GM21367 (cell line): ENCODE measurements around the gene CCDC83.
"Not testable (repeated sequence)": the region's sequence is repeated elsewhere in the genome, so short reads cannot be mapped to it uniquely, and the experiment has no call there.

ENCODE experiments used
- ATAC-seq: cut with Tn5 transposase; IDR thresholded peaks from one replicate; pipeline ENCODE4 v1.9.1; 2021; ENCODE audit not compliant: unreplicated experiment

Gene CCDC83

DNA sequence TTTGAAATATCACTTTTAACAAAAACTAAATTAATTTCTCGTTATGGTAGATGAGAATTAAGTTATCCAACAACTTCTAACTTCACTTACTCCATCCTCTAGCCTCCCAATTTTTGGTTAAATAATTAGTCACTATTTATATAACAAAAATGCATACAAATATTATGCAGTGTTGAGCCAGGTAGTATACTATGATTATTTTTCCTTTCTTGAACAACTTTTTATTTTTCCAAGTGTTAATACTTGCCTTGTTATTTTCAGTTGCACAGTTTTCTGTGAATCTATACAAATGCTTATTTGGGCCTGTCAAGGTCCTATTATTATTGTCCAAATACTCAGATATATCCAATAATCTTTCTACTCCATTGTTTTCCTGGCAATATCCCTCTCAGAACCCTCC lies 19.9 kb upstream of the CCDC83 start:
- no peak for ATAC-seq

DNA sequence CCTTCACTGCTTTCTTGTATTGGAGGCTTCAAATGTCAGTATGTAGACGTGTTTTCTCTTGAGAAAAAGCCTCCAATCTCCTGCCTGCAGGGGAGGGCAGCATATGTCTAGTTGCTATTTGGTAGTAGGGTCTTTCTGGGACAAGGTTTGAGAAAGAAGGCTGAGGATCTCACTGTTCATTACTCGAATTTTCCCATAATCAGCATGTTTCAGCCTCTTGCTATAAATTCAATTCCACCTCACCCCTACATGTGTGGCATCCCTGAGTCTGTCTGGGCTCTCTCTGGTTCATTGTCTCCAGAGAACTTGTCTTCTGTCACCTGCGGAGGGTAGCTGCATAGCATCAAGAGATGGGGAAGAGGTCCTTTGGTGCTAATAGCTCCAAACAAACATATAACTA lies 19.5 kb upstream of the CCDC83 start:
- ATAC-seq: no peak

DNA sequence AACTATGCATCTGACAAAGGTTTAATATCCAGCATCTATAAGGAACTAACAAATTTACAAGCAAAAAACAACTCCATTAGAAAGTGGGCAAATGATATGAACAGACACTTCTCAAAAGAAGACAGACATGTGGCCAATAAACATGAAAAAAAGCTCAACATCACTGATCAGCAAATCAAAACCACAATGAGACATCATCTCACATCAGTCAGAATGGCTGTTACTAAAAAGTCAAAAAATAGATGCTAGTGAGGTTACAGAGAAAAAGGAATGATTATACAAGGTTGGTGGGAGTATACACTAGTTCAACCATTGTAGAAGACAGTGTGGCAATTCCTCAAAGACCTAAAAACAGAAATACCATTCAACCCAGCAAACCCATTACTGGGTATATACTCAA lies 14.3 kb upstream of the CCDC83 start:
- ATAC-seq: not testable (repeated sequence)

DNA sequence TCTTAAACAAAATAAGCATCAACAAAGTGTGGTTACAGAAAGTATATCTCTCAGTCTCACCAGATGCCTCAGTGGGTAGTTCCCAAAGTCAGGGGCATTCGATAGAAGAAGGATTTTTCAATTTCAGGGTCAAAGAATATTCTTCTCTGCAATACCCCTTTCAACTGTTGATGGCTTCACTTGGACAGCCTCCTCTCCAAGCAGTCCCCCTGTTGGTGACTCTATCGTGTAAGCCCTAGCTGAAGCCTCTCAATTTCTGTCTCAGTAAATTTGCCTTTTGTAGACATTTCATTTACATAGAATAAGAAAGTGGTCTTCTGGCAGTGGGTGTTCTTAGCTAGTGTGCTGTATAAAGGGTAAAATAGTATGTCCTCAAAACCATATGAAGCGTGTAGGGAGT lies 11.3 kb upstream of the CCDC83 start:
- ATAC-seq: no peak

DNA sequence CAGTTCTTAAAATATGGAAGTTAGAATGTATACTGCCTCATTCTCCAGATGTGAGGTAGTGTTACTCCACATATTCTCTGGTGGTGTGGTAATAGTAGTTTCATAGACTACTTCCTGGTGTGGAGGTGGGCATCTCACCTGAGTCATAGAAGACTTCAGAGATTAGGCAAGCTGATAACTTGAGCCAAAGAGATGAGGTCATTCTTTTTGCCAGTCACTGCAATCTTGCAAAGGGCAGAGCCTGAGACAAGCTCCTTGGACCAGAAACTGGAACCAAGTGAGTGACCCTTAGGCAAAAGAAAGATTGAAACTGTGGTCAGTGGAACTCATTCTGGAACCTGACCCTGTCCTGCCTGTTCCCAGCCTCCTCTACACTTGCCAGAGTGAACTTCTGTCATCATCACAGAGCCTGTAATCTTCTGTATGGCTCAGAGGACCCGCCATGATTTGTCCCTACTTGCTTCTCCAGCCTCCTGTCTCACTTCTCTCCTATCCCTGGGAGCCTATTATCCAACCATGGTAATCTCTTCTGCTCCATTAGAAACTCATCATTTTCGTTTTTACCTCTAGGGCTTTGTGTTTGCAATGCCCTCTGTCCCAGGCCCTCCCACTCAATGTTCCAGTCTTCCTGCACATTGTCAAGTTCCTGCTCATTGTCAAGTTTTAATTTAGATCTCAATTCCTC lies 10.6 kb upstream of the CCDC83 start:
- ATAC-seq: no peak

DNA sequence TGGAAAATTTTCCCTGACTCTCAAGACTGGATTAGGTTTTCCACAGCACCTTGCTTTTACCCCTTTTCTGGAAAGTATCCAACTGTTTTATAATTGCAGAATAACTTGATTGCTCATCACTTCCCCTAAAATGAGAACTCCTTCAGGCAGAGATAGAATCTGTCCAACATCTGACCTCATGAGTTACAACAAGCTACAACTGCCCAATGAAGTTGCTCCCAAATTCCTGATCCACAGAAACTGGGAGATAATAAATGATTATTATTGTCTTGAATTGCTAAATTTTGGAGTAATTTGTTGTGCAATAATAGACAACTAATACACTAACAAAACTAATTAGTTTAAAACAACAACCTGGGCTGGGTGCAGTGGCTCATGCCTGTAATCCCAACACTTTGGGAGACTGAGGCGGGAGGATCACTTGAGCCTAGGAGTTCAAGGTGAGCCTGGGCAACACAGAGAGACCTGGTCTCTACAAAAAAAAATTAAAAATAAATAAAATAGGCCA lies 10.0 kb upstream of the CCDC83 start:
- no peak for ATAC-seq

DNA sequence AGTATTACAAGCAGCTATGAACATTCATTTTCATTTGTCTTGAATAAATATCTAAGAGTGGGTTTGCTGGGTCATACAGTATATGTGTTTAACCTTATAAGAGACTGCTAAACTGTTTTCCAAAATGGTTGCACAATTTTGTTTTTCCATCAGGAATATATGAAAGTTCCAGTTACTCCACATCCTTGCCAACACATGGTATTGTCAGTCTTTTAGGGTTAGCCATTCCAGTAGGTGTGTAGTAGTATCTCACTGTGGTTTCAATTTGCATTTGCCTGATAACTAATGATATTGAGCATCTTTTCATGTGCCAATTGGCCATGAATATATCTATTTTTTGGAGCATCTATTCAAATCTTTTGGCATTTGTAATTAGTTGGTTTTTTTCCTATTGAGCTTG lies 7.7 kb upstream of the CCDC83 start:
- ATAC-seq: no peak

DNA sequence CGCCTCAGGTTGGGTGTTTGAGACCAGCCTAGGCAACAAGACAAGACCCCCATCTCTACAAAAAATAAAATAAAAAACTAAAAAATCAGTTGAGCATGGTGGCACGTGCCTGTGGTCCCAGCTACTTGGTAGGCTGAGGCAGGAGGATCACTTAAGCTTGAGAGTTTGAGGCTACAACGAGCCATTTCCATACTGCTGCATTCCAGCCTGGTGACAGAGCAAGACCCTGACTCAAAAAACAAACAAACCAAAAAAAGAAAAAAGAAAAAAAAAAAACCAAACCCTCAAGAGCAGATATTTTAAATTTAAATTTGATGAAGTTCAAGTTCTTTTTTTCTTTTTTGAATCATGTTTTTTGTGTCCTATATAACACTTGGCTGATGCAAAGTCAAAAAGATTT lies 7.2 kb upstream of the CCDC83 start:
- no peak for ATAC-seq

DNA sequence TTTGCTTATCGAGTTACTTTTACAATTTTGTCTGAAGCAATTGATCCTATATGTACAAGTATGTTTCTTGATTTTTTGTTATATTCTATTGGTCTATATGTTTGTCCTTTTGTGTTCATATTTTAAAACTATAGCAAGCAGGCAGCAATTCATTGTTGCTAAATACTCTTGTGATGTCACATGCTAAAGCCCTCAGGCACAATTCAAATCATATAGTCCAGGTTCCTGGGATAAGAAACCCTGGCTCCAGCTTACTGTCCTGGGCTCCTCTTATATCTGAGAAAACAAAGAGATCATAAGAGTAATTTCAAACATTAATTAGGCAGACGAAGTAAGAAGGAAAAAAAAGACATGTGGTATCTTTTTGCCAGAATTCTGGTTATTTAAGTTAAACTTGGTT lies 6.6 kb upstream of the CCDC83 start:
- ATAC-seq: no peak

DNA sequence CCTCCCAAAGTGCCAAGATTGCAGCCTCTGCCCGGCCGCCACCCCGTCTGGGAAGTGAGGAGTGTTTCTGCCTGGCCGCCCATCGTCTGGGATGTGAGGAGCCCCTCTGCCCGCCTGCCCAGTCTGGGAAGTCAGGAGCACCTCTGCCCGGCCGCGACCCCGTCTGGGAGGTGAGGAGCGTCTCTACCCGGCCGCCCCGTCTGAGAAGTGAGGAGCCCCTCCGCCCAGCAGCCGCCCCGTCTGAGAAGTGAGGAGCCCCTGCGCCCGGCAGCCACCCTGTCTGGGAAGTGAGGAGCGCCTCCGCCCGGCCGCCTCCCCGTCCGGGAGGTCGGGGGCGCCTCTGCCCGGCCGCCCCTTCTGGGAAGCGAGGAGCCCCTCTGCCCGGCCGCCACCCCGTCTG lies 2.4 kb upstream of the CCDC83 start:
- not testable (repeated sequence) for ATAC-seq

DNA sequence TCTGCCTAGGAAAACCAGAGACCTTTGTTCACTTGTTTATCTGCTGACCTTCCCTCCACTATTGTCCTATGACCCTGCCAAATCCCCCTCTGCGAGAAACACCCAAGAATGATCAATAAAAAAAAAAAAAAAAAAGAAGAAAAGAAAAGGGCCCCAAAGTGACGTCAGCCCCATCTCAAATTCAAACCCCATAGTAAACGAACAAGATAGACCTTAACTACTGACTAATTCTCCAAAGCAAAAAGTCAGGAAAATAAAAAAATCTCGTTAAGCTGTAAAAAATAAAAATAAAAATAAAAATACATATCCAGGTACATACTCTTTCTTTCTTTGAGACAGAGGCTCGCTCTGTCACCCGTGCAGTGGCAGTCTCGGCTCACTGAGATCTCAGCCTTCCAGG lies 1.6 kb upstream of the CCDC83 start:
- ATAC-seq: not testable (repeated sequence)

DNA sequence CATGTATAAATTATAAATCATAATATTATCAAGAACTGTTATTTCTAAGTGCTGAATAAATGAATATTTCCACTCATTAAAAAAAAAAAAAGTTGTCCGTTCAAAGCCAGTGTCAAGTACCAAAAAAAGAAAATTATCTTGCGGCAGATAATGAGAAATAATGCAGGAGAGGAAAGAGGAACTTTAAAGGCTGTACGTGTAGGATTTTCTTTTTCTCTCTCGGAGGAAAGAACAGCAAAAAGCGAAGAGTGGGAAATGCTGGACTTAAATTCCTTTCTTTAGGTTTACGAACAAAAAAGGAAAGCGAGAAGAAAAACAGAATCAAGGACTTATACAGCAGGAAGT lies 999 bp upstream of the CCDC83 start:
- no peak for ATAC-seq

DNA sequence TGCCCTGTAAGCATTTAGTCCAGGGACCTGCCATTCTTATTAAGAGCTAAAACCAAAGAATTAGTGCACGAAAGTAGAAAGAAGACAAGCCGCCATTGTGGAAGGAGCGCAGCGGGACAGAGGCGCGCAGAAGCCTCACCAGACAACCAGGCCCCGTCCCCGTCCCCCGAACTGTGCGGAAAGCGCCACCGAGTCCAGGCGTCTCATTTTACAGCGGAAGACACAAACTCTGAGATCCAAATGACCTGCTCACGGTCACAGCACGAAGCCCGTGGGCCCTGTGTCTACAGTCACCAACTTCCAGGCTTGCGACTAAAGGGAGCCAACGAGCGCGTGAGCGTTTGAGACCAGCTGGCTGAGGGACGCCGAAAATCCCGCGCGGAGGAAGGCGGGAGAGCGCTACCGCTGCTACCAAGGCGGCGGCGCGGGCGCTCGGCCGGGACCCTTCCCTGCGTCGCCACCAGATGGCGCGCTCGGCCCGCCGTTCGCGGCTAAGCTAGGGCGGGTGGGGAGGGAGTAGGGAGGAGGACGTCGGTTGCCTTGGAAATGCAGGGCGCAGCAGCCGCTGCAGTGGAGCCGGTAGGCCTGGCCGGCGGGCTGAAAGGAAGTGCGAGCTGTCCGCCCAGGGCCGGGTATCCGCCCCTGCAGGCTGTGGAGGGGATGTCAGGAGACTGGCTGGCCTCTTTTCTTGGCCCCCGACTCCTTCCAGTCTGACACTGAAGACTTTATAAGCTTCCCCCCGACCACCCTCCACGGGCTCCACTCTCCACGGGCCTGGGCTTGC lies 434 bp upstream of the CCDC83 start:
- ATAC-seq: peak; percentile 100

DNA sequence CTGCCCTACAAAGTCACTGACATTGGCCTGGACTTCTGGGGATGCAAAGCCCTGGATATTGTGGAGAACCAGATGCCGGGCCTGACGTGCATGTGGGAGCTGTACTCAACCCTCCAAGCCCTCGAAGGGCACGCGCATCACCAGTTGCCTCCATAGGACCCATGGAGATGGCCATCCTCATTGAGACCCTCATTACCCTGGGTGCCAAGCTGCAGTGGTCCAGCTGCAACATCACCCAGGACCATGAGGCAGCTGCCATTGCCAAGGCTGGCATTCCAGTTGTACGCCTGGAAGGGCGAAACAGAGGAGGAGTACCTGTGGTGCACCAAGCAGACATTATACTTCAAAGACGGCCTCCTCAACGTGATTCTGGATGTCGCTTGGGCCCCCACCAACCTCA lies 1.9 kb downstream of the CCDC83 start:
- no peak for ATAC-seq

DNA sequence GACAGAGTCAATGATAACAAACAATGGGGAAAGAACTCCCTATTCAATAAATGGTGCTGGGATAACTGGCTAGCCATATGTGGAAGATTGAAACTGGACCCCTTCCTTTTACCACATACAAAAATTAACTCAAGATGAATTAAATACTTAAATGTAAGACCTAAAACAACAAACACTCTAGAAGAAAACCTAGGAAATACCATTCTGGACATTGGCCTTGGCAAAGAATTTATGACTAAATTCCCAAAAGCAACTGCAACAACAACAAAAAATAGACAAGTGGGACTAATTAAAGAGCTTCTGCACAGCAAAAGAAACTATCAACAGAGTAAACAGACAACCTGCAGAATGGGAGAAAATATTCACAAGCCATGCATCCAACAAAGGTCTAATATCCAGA lies 4.4 kb downstream of the CCDC83 start:
- not testable (repeated sequence) for ATAC-seq

DNA sequence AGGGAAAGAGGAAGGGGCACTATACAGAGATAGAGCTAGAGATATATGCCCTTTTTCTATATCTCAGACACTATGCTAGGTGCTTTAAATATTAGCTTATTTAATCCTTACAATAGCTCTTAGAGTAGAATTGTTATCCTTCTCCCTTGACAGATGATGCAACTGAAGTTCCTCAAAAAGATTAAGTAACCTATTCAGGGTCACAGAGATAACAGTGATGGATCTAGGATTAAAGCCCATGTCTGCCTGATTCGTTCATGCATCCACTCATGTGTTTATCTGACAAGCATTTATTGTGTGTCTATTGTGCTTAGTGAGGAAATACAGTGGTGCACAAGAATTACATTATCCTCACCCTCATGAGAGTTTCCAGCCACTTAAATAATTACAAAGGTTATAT lies 8.7 kb downstream of the CCDC83 start:
- ATAC-seq: no peak

DNA sequence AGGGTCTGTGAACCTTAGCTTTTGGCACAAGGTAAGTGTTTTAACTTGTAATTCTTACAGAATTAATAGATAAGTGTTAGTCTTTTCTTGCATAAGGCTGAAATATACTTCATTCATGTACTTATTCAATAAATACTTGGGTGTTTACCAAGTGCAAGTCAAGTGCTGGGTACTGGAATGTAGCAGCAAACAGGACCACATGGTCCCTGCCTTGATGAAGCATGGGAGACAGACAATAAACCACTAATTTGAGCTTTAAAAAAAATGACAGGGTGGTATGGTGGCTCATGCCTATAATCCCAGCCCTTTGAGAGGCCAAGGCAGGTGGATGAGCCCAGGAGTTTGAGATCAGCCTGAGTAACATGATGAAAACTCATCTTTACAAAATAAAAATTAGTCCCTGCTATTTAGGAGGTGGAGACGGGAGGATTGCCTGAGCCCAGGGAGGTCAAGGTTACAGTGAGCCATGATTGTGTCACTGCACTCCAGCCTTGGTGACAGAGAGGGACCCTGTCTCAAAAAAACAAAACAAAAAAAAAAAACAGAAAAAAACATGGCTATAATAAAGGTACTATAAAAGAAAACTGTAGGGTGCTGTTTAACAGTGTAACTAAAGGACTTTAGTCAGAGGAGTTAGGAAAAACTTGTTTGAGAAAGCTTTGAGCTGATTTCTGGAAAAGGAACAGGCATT lies 11.1 kb downstream of the CCDC83 start:
- no peak for ATAC-seq

DNA sequence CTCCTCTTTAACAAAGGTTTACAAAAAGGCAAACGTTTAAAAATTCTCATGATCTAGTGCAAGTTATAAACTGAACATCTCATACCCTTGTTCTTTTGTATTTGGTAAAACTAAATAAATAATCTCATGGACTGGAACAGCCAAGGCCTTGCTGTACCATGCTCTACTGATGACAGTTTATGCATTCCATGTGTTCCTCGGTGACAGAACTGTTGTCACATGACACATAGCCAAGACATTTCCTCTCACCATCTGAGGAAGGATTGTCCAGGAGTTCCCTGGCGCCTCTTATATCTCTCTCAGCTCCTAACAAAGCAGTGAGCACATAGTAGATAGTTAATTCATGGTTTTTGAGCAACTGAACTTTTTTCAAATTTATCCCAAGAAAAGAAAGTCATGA lies 12.6 kb downstream of the CCDC83 start:
- ATAC-seq: no peak

DNA sequence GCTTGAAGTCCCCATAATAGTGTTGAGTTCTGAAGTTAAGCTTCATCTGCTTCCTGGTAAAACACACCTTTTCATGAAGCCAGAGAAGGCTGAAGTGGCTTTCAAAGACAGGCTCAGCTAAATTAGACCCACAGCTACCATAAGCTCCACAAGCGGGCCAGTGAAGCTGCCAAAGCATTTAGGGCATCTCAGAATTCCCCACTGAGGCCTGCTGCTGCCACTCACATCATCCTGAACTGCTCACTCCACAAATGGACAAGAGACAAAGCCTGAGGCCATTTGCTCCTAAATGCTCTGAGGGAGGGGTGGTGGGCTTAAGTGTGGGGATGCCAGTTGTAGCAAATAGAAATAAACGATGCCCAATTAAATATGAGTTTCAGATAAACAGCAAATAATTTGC lies 14.6 kb downstream of the CCDC83 start:
- ATAC-seq: no peak

DNA sequence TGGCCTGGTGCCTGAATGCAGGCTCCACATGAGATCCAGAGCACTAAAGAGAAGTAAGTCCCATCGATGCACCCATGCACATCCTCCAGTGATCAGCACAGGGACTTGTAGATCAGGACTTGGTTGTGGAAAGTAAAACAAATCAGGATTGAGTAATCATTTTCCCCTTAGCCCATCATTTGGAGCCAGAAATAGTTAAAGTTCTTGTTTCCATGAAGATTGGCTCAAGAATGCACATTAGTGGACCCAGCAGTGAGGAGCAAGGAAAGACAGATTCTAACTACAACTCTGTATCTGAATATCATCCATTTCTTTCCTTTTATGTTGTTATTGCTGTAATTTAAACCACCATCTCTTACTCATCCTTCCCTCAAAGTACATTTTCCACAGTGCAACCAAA lies 19.1 kb downstream of the CCDC83 start:
- ATAC-seq: no peak

DNA sequence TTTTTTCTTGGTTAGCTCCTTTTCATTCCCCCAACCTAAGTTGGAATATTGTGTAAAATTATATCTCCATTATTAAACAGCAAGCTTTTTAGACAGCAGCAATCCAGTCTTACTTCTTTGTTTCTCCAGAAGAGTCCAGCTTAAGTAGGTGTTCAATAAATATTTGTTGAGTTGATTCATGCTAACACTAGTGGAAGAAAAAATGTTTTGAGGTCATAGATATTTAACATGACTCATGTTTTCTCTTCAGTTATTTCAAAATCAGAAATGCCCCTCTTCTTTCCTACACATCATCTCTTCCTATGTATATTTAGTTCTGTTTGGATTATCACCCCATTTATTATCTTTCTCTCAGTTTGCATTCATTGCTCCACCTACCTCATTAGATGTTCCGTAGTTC lies 20.3 kb downstream of the CCDC83 start:
- ATAC-seq: no peak

DNA sequence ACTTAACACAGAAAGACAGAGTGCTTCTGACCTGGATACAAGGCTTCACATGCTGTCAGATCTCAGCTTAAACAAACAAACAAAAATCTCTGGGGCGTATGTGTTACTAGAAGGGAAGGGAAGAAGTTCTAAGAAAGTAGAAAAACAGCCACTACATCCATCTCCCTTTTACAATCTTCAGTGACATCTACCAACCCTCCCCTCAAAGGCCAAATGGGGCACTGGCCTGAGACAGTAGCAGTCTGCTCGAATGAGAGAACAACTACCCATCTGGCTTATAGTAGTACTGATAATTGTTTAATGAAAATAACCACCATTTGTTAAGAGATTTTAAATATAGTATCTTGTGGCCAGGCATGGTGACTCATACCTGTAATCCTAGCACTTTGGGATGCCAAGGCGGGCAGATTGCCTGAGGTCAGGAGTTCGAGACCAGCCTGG lies 29.4 kb downstream of the CCDC83 start:
- ATAC-seq: no peak
